H7 (cell line): ENCODE data around the gene ISY1. TPM values are rescaled to one million over a fixed set of nuclear protein-coding genes. Genes with fewer than 3 reads are reported as not detected.
A peak's percentile ranks its signal among the peaks of the same experiment; 100 is the strongest.
"Not testable (repeated sequence)": the region's sequence is repeated elsewhere in the genome, so short reads cannot be mapped to it uniquely, and the experiment has no call there.

ENCODE experiments used
- DNase-seq: peaks from one replicate; pipeline ENCODE4 v3.0.0; 2012
- H3K27me3 ChIP-seq: 2 replicates; pipeline ENCODE4 v1.6.0; 2011; ENCODE audit warnings: mild to moderate bottlenecking, low read length; ENCODE audit not compliant: control insufficient read depth, insufficient read depth
- H3K36me3 ChIP-seq: replicated peaks from 2 replicates; pipeline ENCODE4 v1.5.1; 2011; ENCODE audit warnings: low read length; ENCODE audit not compliant: control insufficient read depth, insufficient read depth
- H3K4me3 ChIP-seq: 2 replicates; pipeline ENCODE4 v1.5.1; 2011; ENCODE audit warnings: low read depth, mild to moderate bottlenecking, control low read depth, low read length, moderate library complexity; ENCODE audit not compliant: insufficient read depth
- total RNA-seq: library from RNA; depleted of rRNA; stranded (reverse); fragments of >200 nt; shearing (Covaris generic); gene quantifications from 2 replicates; pipeline ENCODE4 v1.2.3, GENCODE V29; 2014

ISY1 gene
- total RNA-seq, 1 experiment from 2014 or later: 26.2 TPM

- H3K27me3 ChIP-seq, H3K4me3 ChIP-seq, DNase-seq: not testable (repeated sequence)
- H3K36me3 ChIP-seq: peaks cover 18% of the 10 kb centered on the region
These were observed 24.6 kb downstream of the ISY1 start for GRCh38 chr3:129136275-129136674.

- Histone ChIP-seq H3K4me3 (no peak overlapping the region), H3K36me3 (peaks cover 27% of the 10 kb centered on the region), H3K27me3 (no peaks in the 10 kb centered on the region)
- no peak for DNase-seq
These were observed 28.6 kb downstream of the ISY1 start for GRCh38 chr3:129132097-129132866.

GRCh38 chr3:129131465-129132088, 29.3 kb downstream of the ISY1 start:
- DNase-seq: no peak
- H3K27me3 ChIP-seq: no peaks in the 10 kb centered on the region
- peaks cover 27% of the 10 kb centered on the region for H3K36me3 ChIP-seq
- no peak overlapping the region for H3K4me3 ChIP-seq

- no peak for DNase-seq
- no peak overlapping the region for H3K4me3 ChIP-seq
- peaks cover 27% of the 10 kb centered on the region for H3K36me3 ChIP-seq
- no peaks in the 10 kb centered on the region for H3K27me3 ChIP-seq
These were observed 30.5 kb downstream of the ISY1 start for GRCh38 chr3:129130291-129130813.

GRCh38 chr3:129128357-129129155, 32.3 kb downstream of the ISY1 start:
- Histone ChIP-seq H3K27me3 (no peaks in the 10 kb centered on the region), H3K36me3 (peaks cover 19% of the 10 kb centered on the region), H3K4me3 (no peak overlapping the region)
- DNase-seq: no peak

- no peak for DNase-seq
- H3K36me3 ChIP-seq: peaks cover 16% of the 10 kb centered on the region
- H3K4me3 ChIP-seq: no peak overlapping the region
- H3K27me3 ChIP-seq: no peaks in the 10 kb centered on the region
These were observed 34.1 kb downstream of the ISY1 start for GRCh38 chr3:129126726-129127280.

- Histone ChIP-seq H3K36me3 (no peaks in the 10 kb centered on the region), H3K4me3 (no peak overlapping the region), H3K27me3 (no peaks in the 10 kb centered on the region)
- no peak for DNase-seq
These were observed 37.4 kb downstream of the ISY1 start for GRCh38 chr3:129123314-129124060.

GRCh38 chr3:129122412-129123011, 38.4 kb downstream of the ISY1 start:
- peaks cover 4% of the 10 kb centered on the region; the same call in 1 of the 2 replicates for H3K36me3 ChIP-seq
- DNase-seq: no peak
- no peaks in the 10 kb centered on the region for H3K27me3 ChIP-seq
- H3K4me3 ChIP-seq: peak overlapping the region; percentile 59

GRCh38 chr3:129121792-129122411, 39.0 kb downstream of the ISY1 start, which contains the start of gene RAB43:
RAB43 (minus strand) TSS chr3:129121804; CDS start chr3:129121489, 315 bp downstream.
- H3K27me3 ChIP-seq: no peaks in the 10 kb centered on the region
- H3K36me3 ChIP-seq: peaks cover 4% of the 10 kb centered on the region; the same call in 1 of the 2 replicates
- peak within 1 kb of the TSS; percentile 78 for H3K4me3 ChIP-seq
- DNase-seq: peak; percentile 100

- DNase-seq: peak; percentile 79
- Histone ChIP-seq H3K36me3 (peaks cover 4% of the 10 kb centered on the region; the same call in 1 of the 2 replicates), H3K4me3 (peak overlapping the region; percentile 78), H3K27me3 (no peaks in the 10 kb centered on the region)
These were observed 39.7 kb downstream of the ISY1 start for GRCh38 chr3:129121016-129121791.

- peak overlapping the region; percentile 78 for H3K4me3 ChIP-seq
- peak; percentile 87 for DNase-seq
- peaks cover 4% of the 10 kb centered on the region; the same call in 1 of the 2 replicates for H3K36me3 ChIP-seq
- H3K27me3 ChIP-seq: no peaks in the 10 kb centered on the region
These were observed 40.4 kb downstream of the ISY1 start for GRCh38 chr3:129120254-129121004.
